ENCODE data around the gene PCDHB8.
"Not testable (repeated sequence)": the region's sequence is repeated elsewhere in the genome, so short reads cannot be mapped to it uniquely, and the experiment has no call there.

Gene PCDHB8

GRCh38 chr5:141184117-141184855, 6.7 kb downstream of the PCDHB8 start:
- in situ Hi-C loops (cut with HindIII; ENCODE audit: low sequenced_read_pairs), result not testable (repeated sequence)

DNA sequence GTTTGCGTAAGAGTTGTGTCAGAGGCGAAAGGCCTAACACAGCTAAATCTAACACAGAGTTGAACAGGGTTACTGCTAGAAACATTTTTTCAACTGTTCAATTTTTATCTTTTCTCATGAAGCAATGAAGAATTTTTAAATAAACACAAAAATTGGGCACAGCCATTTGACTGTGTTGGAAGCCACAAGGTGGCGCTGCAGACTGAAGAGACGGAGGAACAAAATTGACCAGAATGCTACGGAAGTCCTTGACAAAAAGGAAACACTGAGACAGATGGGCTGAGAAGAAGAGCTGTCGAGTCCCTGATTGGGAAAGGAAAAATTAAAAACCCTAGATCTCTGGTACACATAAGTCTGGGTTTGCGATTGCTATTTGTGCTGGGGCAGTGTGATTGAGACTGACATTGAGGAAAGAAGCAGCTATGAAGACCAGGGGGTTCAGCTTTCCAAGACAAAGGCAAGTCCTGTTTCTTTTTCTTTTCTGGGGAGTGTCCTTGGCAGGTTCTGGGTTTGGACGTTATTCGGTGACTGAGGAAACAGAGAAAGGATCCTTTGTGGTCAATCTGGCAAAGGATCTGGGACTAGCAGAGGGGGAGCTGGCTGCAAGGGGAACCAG, 9.4 kb downstream of the PCDHB8 start, which contains the start of gene PCDHB9:
TSS of gene PCDHB9 (plus strand) at position 265 of the 616 bp plus-strand sequence. CDS start at position 423, 158 bp downstream.
- in situ Hi-C loops (cut with HindIII; ENCODE audit: low sequenced_read_pairs), result no loop called here

- in situ Hi-C loops (cut with HindIII; ENCODE audit: low sequenced_read_pairs), result not testable (repeated sequence)
These were observed 11.1 kb downstream of the PCDHB8 start for GRCh38 chr5:141188682-141189081.

DNA sequence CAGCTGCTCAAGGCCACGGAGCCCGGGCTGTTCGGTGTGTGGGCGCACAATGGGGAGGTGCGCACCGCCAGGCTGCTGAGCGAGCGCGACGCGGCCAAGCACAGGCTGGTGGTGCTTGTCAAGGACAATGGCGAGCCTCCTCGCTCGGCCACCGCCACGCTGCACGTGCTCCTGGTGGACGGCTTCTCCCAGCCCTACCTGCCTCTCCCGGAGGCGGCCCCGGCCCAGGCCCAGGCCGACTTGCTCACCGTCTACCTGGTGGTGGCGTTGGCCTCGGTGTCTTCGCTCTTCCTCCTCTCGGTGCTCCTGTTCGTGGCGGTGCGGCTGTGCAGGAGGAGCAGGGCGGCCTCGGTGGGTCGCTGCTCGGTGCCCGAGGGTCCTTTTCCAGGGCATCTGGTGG, 11.5 kb downstream of the PCDHB8 start:
- in situ Hi-C loops (cut with HindIII; ENCODE audit: low sequenced_read_pairs), result not testable (repeated sequence)

GRCh38 chr5:141192110-141192725, 14.6 kb downstream of the PCDHB8 start, which contains the start of gene PCDHB10:
Gene PCDHB10, plus strand, starts transcription at chr5:141192353. Its CDS starts 200 bp downstream, at chr5:141192553.
- in situ Hi-C loops (cut with HindIII; ENCODE audit: low sequenced_read_pairs), result no loop called here

- in situ Hi-C loops (cut with HindIII; ENCODE audit: low sequenced_read_pairs), result not testable (repeated sequence)
These were observed 16.7 kb downstream of the PCDHB8 start for GRCh38 chr5:141194332-141194731.

DNA sequence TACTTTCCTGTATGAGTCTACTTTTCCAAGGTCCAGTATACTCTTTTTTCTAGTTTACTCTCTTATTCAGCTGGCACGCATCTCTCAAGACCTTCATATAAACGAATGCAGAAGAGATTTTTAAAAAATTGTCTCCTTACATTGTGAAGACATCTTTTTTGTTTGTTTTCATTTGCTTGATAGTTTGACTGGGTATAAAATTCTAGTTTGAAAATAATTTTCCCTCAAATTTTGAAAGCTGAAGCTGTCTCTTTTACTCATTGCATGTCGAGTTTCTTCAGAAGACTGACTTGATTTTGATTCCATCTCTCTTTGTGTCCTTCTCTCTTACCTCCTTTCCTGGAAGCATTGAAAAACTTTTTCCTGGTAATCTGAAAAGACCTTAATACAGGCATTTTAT, 18.8 kb downstream of the PCDHB8 start:
- in situ Hi-C loops (cut with HindIII; ENCODE audit: low sequenced_read_pairs), result no loop called here

- in situ Hi-C loops (cut with HindIII; ENCODE audit: low sequenced_read_pairs), result no loop called here
These were observed 22.0 kb downstream of the PCDHB8 start, which contains the start of gene PCDHB11 for GRCh38 chr5:141199359-141200235. Gene PCDHB11, plus strand, starts transcription at chr5:141199627. Its CDS starts 148 bp downstream, at chr5:141199775.

DNA sequence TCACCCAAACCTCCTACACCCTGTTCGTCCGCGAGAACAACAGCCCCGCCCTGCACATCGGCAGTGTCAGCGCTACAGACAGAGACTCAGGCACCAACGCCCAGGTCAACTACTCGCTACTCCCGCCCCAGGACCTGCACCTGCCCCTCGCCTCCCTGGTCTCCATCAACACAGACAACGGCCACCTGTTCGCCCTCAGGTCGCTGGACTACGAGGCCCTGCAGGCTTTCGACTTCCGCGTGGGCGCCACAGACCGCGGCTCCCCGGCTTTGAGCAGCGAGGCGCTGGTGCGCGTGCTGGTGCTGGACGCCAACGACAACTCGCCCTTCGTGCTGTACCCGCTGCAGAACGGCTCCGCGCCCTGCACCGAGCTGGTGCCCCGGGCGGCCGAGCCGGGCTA, 23.5 kb downstream of the PCDHB8 start:
- in situ Hi-C loops (cut with HindIII; ENCODE audit: low sequenced_read_pairs), result not testable (repeated sequence)

- in situ Hi-C loops (cut with HindIII; ENCODE audit: low sequenced_read_pairs), result not testable (repeated sequence)
These were observed 24.1 kb downstream of the PCDHB8 start for GRCh38 chr5:141201646-141202045.

DNA sequence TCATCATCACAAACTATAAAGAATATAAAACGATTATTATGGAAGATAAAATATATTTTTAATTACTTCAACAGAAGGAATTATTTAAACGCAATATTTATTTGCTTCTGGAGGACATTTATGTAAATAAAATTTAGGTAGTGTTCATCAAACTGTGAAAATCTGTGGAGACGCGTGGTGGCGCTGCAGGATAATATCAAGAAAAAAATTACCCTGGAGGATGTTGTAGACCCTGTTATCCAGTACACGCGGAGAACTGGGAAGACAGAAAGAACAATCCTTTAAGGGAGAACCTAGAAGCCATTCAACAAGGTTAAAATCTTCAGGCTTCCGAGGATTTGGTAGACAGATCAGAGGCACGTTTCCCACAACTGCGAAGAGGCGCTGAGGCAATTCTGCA, 30.9 kb downstream of the PCDHB8 start, which contains the start of gene PCDHB12:
TSS of gene PCDHB12 (plus strand) at position 242 of the 400 bp plus-strand sequence. CDS start 189 bp downstream, outside the sequence.
- in situ Hi-C loops (cut with HindIII; ENCODE audit: low sequenced_read_pairs), result no loop called here

GRCh38 chr5:141210281-141210680, 32.7 kb downstream of the PCDHB8 start:
- in situ Hi-C loops (cut with HindIII; ENCODE audit: low sequenced_read_pairs), result not testable (repeated sequence)

GRCh38 chr5:141210849-141211248, 33.3 kb downstream of the PCDHB8 start:
- in situ Hi-C loops (cut with HindIII; ENCODE audit: low sequenced_read_pairs), result not testable (repeated sequence)

GRCh38 chr5:141213656-141214339, 36.2 kb downstream of the PCDHB8 start, which contains the start of gene PCDHB13:
Gene PCDHB13, plus strand, starts transcription at chr5:141213919. Its CDS starts 205 bp downstream, at chr5:141214124.
- in situ Hi-C loops (cut with HindIII; ENCODE audit: low sequenced_read_pairs), result not testable (repeated sequence)

- in situ Hi-C loops (cut with HindIII; ENCODE audit: low sequenced_read_pairs), result not testable (repeated sequence)
These were observed 37.0 kb downstream of the PCDHB8 start for GRCh38 chr5:141214583-141214982.

GRCh38 chr5:141215504-141215903, 37.9 kb downstream of the PCDHB8 start:
- in situ Hi-C loops (cut with HindIII; ENCODE audit: low sequenced_read_pairs), result not testable (repeated sequence)

- in situ Hi-C loops (cut with HindIII; ENCODE audit: low sequenced_read_pairs), result not testable (repeated sequence)
These were observed 38.4 kb downstream of the PCDHB8 start for GRCh38 chr5:141216035-141216434.

DNA sequence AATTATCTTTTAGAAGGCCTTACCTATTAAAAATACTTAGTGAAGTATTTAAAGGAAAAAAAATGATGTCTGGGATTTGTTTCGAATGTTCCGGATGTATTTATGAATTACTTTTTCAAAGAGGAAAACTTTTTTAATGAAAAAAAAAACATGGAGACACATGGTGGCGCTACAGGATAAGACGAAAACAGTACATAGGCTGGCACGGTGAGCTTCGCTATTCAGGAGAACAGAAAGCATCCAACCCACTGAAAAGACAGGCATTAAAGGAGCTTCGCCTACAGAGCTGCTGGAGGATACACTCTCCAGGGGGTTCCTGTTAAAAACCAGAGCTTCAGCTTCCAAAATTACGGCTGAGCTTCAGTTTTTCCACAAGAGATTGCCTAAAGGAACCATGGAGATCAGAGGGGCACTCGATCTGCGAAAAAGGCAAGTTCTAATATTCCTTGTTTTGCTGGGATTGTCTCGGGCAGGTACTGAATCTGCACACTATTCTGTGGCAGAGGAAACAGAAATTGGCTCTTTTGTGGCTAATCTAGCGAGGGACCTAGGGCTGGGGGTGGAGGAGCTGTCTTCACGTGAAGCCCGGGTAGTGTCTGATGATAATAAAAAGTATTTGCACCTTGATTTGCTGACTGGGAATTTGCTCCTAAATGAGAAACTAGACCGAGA, 45.7 kb downstream of the PCDHB8 start, which contains the start of gene PCDHB14:
TSS of gene PCDHB14 (plus strand) at position 232 of the 672 bp plus-strand sequence. CDS start at position 395, 163 bp downstream.
- in situ Hi-C loops (cut with HindIII; ENCODE audit: low sequenced_read_pairs), result no loop called here

- in situ Hi-C loops (cut with HindIII; ENCODE audit: low sequenced_read_pairs), result not testable (repeated sequence)
These were observed 47.3 kb downstream of the PCDHB8 start for GRCh38 chr5:141224844-141225243.
